DOHH2 (cell line): ENCODE results near the gene TRIM25.
A peak's percentile ranks its signal among the peaks of the same experiment; 100 is the strongest.

Source experiments
- H3F3A ChIP-seq: fragments of 200-600 bp; sonication (generic), shearing (Covaris generic); 2 replicates; pipeline ENCODE4 v1.6.0; 2016; ENCODE audit warnings: antibody characterized with exemption, mild to moderate bottlenecking; ENCODE audit not compliant: control insufficient read depth, insufficient read depth
- H3K27ac ChIP-seq: fragments of 200-600 bp; sonication (generic); 2 replicates; pipeline ENCODE4 v1.5.1; 2014; ENCODE audit warnings: low read depth, mild to moderate bottlenecking, low read length, moderate library complexity
- H3K27me3 ChIP-seq: fragments of 200-600 bp; sonication (generic); 2 replicates; pipeline ENCODE4 v1.6.1; 2014; ENCODE audit warnings: mild to moderate bottlenecking, low read length, mixed read lengths; ENCODE audit not compliant: control insufficient read depth
- H3K36me3 ChIP-seq: fragments of 200-600 bp; sonication (generic); 2 replicates; pipeline ENCODE4 v1.6.1; 2014; ENCODE audit warnings: mild to moderate bottlenecking, low read length, moderate library complexity, mixed read lengths; ENCODE audit not compliant: control insufficient read depth
- H3K4me1 ChIP-seq: fragments of 200-600 bp; sonication (generic); 2 replicates; pipeline ENCODE4 v1.6.1; 2014; ENCODE audit warnings: mild to moderate bottlenecking, low read length, mixed read lengths; ENCODE audit not compliant: control insufficient read depth
- H3K4me2 ChIP-seq: fragments of 200-600 bp; sonication (generic); 2 replicates; pipeline ENCODE4 v1.6.0; 2014; ENCODE audit warnings: mild to moderate bottlenecking, low read length, moderate library complexity
- H3K4me3 ChIP-seq: fragments of 200-600 bp; sonication (generic); 2 replicates; pipeline ENCODE4 v1.5.1; 2014; ENCODE audit warnings: mild to moderate bottlenecking, low read length, mixed read lengths
- H3K79me2 ChIP-seq: fragments of 200-600 bp; sonication (generic); 2 replicates; pipeline ENCODE4 v1.6.1; 2014; ENCODE audit warnings: mild to moderate bottlenecking, low read length, mixed read lengths; ENCODE audit not compliant: control insufficient read depth
- H3K9me2 ChIP-seq: fragments of 200-600 bp; sonication (generic); replicated peaks from 2 replicates; pipeline ENCODE4 v1.6.1; 2014; ENCODE audit warnings: mild to moderate bottlenecking, low read length, mixed read lengths; ENCODE audit not compliant: control insufficient read depth
- H3K9me3 ChIP-seq: fragments of 200-600 bp; sonication (generic); 2 replicates; pipeline ENCODE4 v1.6.1; 2014; ENCODE audit warnings: antibody characterized with exemption, low read length, mixed read lengths; ENCODE audit not compliant: control insufficient read depth, insufficient read depth
- H4K20me1 ChIP-seq: fragments of 200-600 bp; sonication (generic); 2 replicates; pipeline ENCODE4 v1.6.0; 2014; ENCODE audit warnings: low read depth, mild to moderate bottlenecking, antibody characterized with exemption, low read length, moderate library complexity; ENCODE audit not compliant: control insufficient read depth, insufficient read depth
- CTCF ChIP-seq: fragments of 200-600 bp; sonication (generic); IDR thresholded peaks from one replicate; pipeline ENCODE4 v1.5.1; 2014; ENCODE audit warnings: antibody characterized with exemption, mild to moderate bottlenecking, low read depth, low read length; ENCODE audit not compliant: poor library complexity, severe bottlenecking
- EZH2phosphoT487 ChIP-seq: fragments of 200-600 bp; sonication (generic); IDR thresholded peaks from 2 replicates; pipeline ENCODE4 v1.6.1; 2017; ENCODE audit warnings: borderline replicate concordance, mild to moderate bottlenecking, antibody characterized with exemption, low read length, moderate library complexity, mixed read lengths

Gene TRIM25

GRCh38 chr17:56851008-56851407 is 62.8 kb downstream of the TRIM25 start:
- Histone ChIP-seq H3K79me2 (no peaks in the 10 kb centered on the region), H3F3A (no peaks in the 10 kb centered on the region), H3K4me3 (no peak overlapping the region), H3K36me3 (peaks cover 56% of the 10 kb centered on the region), H3K27me3 (no peaks in the 10 kb centered on the region), H3K4me2 (0 out of 2 replicates have a peak overlapping the region, but pooled peaks have one; percentile 13), H3K9me2 (no peaks in the 10 kb centered on the region), H3K27ac (no peak overlapping the region), H4K20me1 (no peaks in the 10 kb centered on the region), H3K4me1 (peaks cover 15% of the 10 kb centered on the region), H3K9me3 (no peaks in the 10 kb centered on the region)
- TF ChIP-seq CTCF (no peak), EZH2phosphoT487 (no peak)

- Histone ChIP-seq H3K27me3 (no peaks in the 10 kb centered on the region), H3K36me3 (peaks cover 55% of the 10 kb centered on the region), H4K20me1 (no peaks in the 10 kb centered on the region), H3K79me2 (no peaks in the 10 kb centered on the region), H3F3A (no peaks in the 10 kb centered on the region), H3K4me2 (0 out of 2 replicates have a peak overlapping the region, but pooled peaks have one; percentile 13), H3K9me2 (no peaks in the 10 kb centered on the region), H3K9me3 (no peaks in the 10 kb centered on the region), H3K4me3 (no peak overlapping the region), H3K4me1 (peaks cover 15% of the 10 kb centered on the region), H3K27ac (no peak overlapping the region)
- TF ChIP-seq EZH2phosphoT487 (no peak), CTCF (no peak)
These were observed 63.3 kb downstream of the TRIM25 start for GRCh38 chr17:56850591-56850990.

- TF ChIP-seq CTCF (no peak), EZH2phosphoT487 (no peak)
- Histone ChIP-seq H3K27ac (no peak overlapping the region), H3K4me2 (no peak overlapping the region), H3K27me3 (no peaks in the 10 kb centered on the region), H3K9me3 (no peaks in the 10 kb centered on the region), H3K9me2 (no peaks in the 10 kb centered on the region), H3K79me2 (no peaks in the 10 kb centered on the region), H4K20me1 (no peaks in the 10 kb centered on the region), H3K36me3 (peaks cover 55% of the 10 kb centered on the region), H3F3A (no peaks in the 10 kb centered on the region), H3K4me3 (no peak overlapping the region), H3K4me1 (peaks cover 15% of the 10 kb centered on the region)
These were observed 64.7 kb downstream of the TRIM25 start for GRCh38 chr17:56849131-56849530.

- H4K20me1 ChIP-seq, result no peaks in the 10 kb centered on the region
- H3K27me3 ChIP-seq, result no peaks in the 10 kb centered on the region
- no peaks in the 10 kb centered on the region for H3F3A ChIP-seq
- H3K4me1 ChIP-seq, result peaks cover 19% of the 10 kb centered on the region
- no peak overlapping the region for H3K27ac ChIP-seq
- H3K9me2 ChIP-seq, result no peaks in the 10 kb centered on the region
- no peak overlapping the region for H3K4me3 ChIP-seq
- H3K4me2 ChIP-seq, result no peak overlapping the region
- no peaks in the 10 kb centered on the region for H3K9me3 ChIP-seq
- peaks cover 58% of the 10 kb centered on the region for H3K36me3 ChIP-seq
- TF ChIP-seq CTCF (no peak), EZH2phosphoT487 (no peak)
- no peaks in the 10 kb centered on the region for H3K79me2 ChIP-seq
These were observed 66.7 kb downstream of the TRIM25 start for GRCh38 chr17:56847106-56847505.
